ENCODE data around the gene MAN1C1.

The MAN1C1 gene

DNA sequence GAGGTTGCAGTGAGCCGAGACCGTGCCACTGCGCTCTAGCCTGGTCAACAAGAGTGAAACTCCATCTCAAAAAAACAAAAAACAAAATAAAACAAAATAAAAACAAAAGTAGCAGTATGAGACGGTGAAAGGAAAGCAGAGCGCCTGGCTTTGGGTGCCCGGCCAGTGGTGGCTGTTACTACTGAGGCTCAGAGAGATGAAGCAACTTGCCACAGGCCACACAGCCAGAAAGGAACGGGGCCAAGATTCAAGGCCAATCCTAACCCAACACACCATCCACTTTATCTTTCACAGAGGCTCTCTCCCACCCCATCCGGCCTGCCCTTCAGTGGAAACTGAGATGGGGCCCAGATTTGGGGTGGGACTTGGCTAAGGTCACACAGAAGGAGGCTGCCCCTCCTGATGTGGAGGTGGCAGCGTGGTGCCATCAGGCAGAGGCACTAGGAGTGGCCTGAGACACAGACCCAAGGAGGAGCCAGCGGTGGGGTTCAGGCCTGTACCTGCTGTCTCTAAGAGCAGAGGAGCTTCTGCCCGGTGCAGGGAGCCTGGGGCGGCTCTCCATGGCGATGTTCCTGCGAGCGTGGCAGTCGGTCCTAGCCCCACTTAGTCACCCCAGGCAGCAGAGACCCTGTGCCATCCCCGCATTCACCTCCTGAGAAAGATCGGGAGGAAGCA is 40.0 kb upstream of the MAN1C1 start:
- no peak overlapping the region for H3K4me2 ChIP-seq
- no peak for TF ChIP-seq CTCF (conservative IDR thresholded peaks at IDR 0.05; ENCODE audit: low read depth, low read length)
- H3K36me3 ChIP-seq (ENCODE audit: insufficient read depth), result no peaks in the 10 kb centered on the region

DNA sequence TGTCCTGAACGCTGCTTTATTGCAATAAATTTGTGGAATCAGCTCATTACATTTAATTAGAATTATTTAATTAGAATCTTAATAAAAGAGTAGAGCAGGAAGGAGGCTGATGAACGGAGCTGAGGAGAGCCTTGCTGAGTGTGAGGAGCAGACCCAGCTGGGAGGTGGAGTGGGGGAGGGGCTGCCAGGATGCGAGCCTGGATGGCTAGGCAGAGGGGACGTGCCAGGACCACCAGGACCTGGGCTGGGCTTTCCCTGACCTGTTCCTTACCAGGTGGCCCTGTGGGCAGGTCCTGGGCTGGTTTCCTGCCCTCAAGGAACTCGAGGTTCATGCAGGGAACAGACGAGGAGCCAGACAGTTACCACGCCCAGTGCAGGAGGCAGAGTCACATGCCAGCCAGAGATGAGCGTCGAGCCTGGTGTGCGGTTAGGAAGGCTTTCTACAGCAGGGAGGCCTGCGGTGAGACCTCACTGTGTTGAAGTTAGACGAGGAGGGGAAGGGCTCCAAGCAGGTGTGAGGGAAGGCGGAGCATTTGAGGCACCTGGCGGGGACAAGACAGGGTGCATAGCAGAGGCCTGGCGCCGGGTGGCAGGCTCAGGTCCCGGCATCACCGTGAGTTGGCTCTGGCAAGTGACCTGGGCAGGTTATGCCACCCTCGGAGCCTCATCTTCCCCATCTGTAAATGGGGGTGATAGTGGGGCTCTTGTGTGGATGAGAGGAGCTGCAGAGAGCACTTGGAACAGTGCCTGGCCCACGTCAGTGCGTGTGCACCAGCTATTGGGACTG is 39.3 kb upstream of the MAN1C1 start:
- Histone ChIP-seq H2AFZ (ENCODE audit: low read depth) (no peak overlapping the region), H3K27me3 (ENCODE audit: insufficient read depth, low read depth) (no peaks in the 10 kb centered on the region), H3K9ac (no peak overlapping the region), H3K36me3 (ENCODE audit: insufficient read depth) (no peaks in the 10 kb centered on the region), H3K79me2 (ENCODE audit: insufficient read depth, low read depth) (no peaks in the 10 kb centered on the region), H3K4me2 (no peak overlapping the region), H3K27ac (no peak overlapping the region), H3K4me3 (IDR thresholded peaks at IDR 0.05; ENCODE audit: insufficient read depth, low read depth, low read length) (no peak overlapping the region), H4K20me1 (ENCODE audit: insufficient read depth) (no peaks in the 10 kb centered on the region), H3K4me1 (ENCODE audit: low read depth, poor library complexity, severe bottlenecking) (peaks cover 15% of the 10 kb centered on the region)
- TF ChIP-seq CTCF (conservative IDR thresholded peaks at IDR 0.05; ENCODE audit: low read depth, low read length), result no peak

More for the DNA sequence above, 40.0 kb upstream of the MAN1C1 start:
- no peaks in the 10 kb centered on the region for H4K20me1 ChIP-seq (ENCODE audit: insufficient read depth)
- no peak overlapping the region for H2AFZ ChIP-seq (ENCODE audit: low read depth)
- no peaks in the 10 kb centered on the region for H3K79me2 ChIP-seq (ENCODE audit: insufficient read depth, low read depth)
- H3K27ac ChIP-seq, result no peak overlapping the region
- peaks cover 23% of the 10 kb centered on the region for H3K4me1 ChIP-seq (ENCODE audit: low read depth, poor library complexity, severe bottlenecking)
- H3K4me3 ChIP-seq (IDR thresholded peaks at IDR 0.05; ENCODE audit: insufficient read depth, low read depth, low read length), result no peak overlapping the region
- no peak overlapping the region for H3K9ac ChIP-seq
- no peaks in the 10 kb centered on the region for H3K27me3 ChIP-seq (ENCODE audit: insufficient read depth, low read depth)

DNA sequence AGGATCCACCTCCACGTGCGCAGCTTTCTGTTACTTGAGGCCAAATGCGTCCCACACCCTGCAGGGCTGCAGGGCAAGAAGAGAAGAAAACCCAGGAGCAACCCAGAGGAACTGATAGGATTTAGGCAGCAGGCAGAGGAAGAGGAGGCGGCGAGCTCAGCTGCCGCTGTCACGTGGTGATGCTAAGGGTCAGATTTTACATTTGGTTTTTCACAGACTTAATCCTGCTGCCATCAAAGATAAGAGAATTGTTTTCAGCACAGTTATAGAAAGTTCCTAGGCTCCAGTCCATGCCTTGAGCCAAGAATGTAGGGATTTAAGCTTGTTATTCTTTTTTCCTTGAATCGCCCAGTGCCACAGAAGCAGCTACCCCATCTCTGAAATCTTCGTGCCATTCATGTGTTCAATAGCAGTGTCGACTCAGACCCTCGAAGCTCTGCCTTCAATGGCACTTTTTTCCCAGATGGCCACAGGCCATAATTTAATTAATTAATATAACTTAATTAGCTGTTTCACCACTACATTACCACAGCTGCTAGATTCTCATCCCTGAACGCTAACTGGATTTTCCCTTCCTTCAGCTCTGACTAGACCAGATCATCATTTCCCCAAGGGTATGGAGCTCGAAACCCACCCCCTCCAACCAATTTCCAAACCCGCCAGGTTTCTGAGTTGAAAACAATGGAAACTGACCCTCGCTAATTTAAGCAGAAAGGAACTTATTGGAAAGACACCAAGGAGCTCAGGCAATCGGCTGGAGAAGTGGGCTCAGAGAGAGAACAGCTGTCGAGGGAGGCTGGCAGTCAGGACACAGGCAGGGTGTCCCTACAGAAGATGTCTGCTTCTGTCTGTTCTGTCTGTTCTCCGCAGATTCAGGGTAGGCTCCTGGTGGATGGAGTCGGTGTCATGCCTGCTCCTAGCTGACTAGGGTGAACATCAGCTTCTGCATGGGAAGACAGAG is 37.0 kb upstream of the MAN1C1 start:
- Histone ChIP-seq H3K9ac (no peak overlapping the region), H3K79me2 (ENCODE audit: insufficient read depth, low read depth) (no peaks in the 10 kb centered on the region), H4K20me1 (ENCODE audit: insufficient read depth) (no peaks in the 10 kb centered on the region), H3K4me1 (ENCODE audit: low read depth, poor library complexity, severe bottlenecking) (peaks cover 7% of the 10 kb centered on the region), H3K4me2 (no peak overlapping the region), H2AFZ (ENCODE audit: low read depth) (no peak overlapping the region), H3K27ac (no peak overlapping the region), H3K27me3 (ENCODE audit: insufficient read depth, low read depth) (no peaks in the 10 kb centered on the region), H3K4me3 (IDR thresholded peaks at IDR 0.05; ENCODE audit: insufficient read depth, low read depth, low read length) (no peak overlapping the region), H3K36me3 (ENCODE audit: insufficient read depth) (no peaks in the 10 kb centered on the region)
- no peak for TF ChIP-seq CTCF (conservative IDR thresholded peaks at IDR 0.05; ENCODE audit: low read depth, low read length)

DNA sequence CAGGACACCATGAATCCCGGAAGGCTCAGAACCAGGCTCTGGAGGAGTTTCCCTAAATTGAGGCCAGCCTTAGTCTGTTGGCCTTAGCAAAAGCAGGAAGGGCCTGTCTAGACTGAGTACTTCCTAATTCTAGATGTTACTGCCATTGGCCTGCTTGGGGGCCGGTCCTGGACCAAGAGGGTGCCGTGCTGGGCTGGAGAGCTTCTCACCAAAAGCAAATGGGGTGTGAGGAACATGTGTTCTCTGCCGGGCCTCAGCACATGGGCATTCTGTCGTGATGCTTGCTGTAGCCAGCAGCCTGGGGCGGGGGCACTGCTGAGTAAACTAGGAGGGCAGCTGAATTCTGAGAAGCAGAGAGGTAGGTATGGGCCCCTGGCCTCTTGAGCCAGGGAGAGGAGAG is 35.7 kb upstream of the MAN1C1 start:
- Histone ChIP-seq H3K4me2 (no peak overlapping the region), H3K36me3 (ENCODE audit: insufficient read depth) (no peaks in the 10 kb centered on the region), H4K20me1 (ENCODE audit: insufficient read depth) (no peaks in the 10 kb centered on the region), H3K27ac (no peak overlapping the region), H3K4me1 (ENCODE audit: low read depth, poor library complexity, severe bottlenecking) (peaks cover 7% of the 10 kb centered on the region), H3K9ac (no peak overlapping the region), H3K79me2 (ENCODE audit: insufficient read depth, low read depth) (no peaks in the 10 kb centered on the region), H3K4me3 (IDR thresholded peaks at IDR 0.05; ENCODE audit: insufficient read depth, low read depth, low read length) (no peak overlapping the region), H3K27me3 (ENCODE audit: insufficient read depth, low read depth) (no peaks in the 10 kb centered on the region), H2AFZ (ENCODE audit: low read depth) (no peak overlapping the region; the same call in 1 of the 2 replicates)
- no peak; the same call in 1 of the 2 replicates for TF ChIP-seq CTCF (conservative IDR thresholded peaks at IDR 0.05; ENCODE audit: low read depth, low read length)
